GM19455 (cell line): Measurements from ENCODE around the gene PSD4.

ENCODE experiments used
- ATAC-seq: cut with Tn5 transposase; IDR thresholded peaks from one replicate; pipeline ENCODE4 v1.9.1; 2021; ENCODE audit not compliant: unreplicated experiment

PSD4 gene

DNA sequence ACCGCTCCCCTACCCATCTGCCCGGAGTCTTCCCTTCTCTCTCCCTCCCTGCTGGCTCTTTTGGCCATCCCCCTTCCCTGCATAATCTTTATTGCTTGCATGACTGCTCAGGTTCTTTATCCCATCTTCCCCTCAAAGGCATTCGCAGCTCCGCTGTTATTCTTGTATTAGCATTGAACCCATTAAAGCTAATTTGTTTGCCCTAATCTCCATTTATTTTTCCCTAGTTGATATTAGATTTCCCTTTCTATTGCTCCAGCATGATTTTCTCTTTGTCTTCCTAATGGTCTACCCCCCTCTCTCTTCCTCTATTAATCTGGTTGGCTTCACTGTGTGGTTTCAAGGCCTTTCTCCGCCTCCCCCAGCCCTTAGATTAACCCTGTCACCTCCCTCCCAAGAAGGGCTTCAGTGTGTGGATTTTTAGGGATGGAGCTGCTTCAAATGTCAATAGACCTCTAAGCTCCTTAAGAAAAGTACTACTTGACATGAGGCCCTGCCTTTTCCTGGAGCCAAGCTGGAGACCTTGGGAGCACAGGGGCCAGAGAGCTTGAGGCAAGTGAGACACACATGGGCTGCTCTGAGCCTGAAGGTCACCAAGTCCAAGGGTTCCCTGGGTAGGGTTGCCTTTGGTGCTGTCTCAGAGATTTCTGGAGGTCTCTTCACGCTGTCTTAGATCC is 84.8 kb downstream of the PSD4 start:
- ATAC-seq, result no peak
